Glomerular visceral epithelial cell (primary cell): ENCODE results near the gene POLA1.
A peak's percentile ranks its signal among the peaks of the same experiment; 100 is the strongest.
"Not testable (repeated sequence)": the region's sequence is repeated elsewhere in the genome, so short reads cannot be mapped to it uniquely, and the experiment has no call there.

Source experiments
- DNase-seq: peaks from one replicate; pipeline ENCODE4 v3.0.0-alpha.2; 2016; ENCODE audit errors: extremely low spot score

The POLA1 gene

GRCh38 chrX:24790166-24790565 lies 96.4 kb downstream of the POLA1 start:
- DNase-seq, result no peak

- DNase-seq, result no peak
Measured at GRCh38 chrX:24796204-24796603, 102.5 kb downstream of the POLA1 start.

- DNase-seq, result no peak
Measured at GRCh38 chrX:24799078-24799477, 105.4 kb downstream of the POLA1 start.

GRCh38 chrX:24799565-24799964 lies 105.8 kb downstream of the POLA1 start:
- DNase-seq, result no peak

- no peak for DNase-seq
Measured at GRCh38 chrX:24805201-24805600, 111.5 kb downstream of the POLA1 start.

GRCh38 chrX:24819807-24820206 lies 126.1 kb downstream of the POLA1 start:
- DNase-seq, result not testable (repeated sequence)

- no peak for DNase-seq
Measured at GRCh38 chrX:24828147-24828546, 134.4 kb downstream of the POLA1 start.

- no peak for DNase-seq
Measured at GRCh38 chrX:24828600-24828999, 134.9 kb downstream of the POLA1 start.

- no peak for DNase-seq
Measured at GRCh38 chrX:24833695-24834094, 140.0 kb downstream of the POLA1 start.

- no peak for DNase-seq
Measured at GRCh38 chrX:24837966-24838365, 144.2 kb downstream of the POLA1 start.

GRCh38 chrX:24838629-24839028 lies 144.9 kb downstream of the POLA1 start:
- DNase-seq, result peak; percentile 18

GRCh38 chrX:24839331-24839730 lies 145.6 kb downstream of the POLA1 start:
- no peak for DNase-seq

GRCh38 chrX:24842486-24842885 lies 148.8 kb downstream of the POLA1 start:
- no peak for DNase-seq

GRCh38 chrX:24846550-24847150 lies 152.9 kb downstream of the POLA1 start:
- no peak for DNase-seq

GRCh38 chrX:24851289-24851688 lies 157.6 kb downstream of the POLA1 start:
- DNase-seq, result no peak

- DNase-seq, result no peak
Measured at GRCh38 chrX:24851780-24852179, 158.1 kb downstream of the POLA1 start.

GRCh38 chrX:24858004-24858746 lies 164.5 kb downstream of the POLA1 start:
- no peak for DNase-seq

GRCh38 chrX:24859211-24859841 lies 165.6 kb downstream of the POLA1 start:
- no peak for DNase-seq

GRCh38 chrX:24860140-24860539 lies 166.4 kb downstream of the POLA1 start:
- DNase-seq, result no peak

- DNase-seq, result peak; percentile 0
Measured at GRCh38 chrX:24862343-24862742, 168.6 kb downstream of the POLA1 start.

- not testable (repeated sequence) for DNase-seq
Measured at GRCh38 chrX:24863779-24864178, 170.1 kb downstream of the POLA1 start.

- peak; percentile 43 for DNase-seq
Measured at GRCh38 chrX:24870143-24870542, 176.4 kb downstream of the POLA1 start.

- no peak for DNase-seq
Measured at GRCh38 chrX:24874604-24875247, 181.0 kb downstream of the POLA1 start.
